KOPT-K1 (cell line): Measurements from ENCODE around the gene SLC6A9.

Experiments
- H3K27ac ChIP-seq: fragments of 200-600 bp; sonication (generic); 2 replicates; pipeline ENCODE4 v1.5.1; 2016; ENCODE audit warnings: antibody characterized with exemption, mild to moderate bottlenecking, low read depth, low read length; ENCODE audit not compliant: poor library complexity, severe bottlenecking
- H3K36me3 ChIP-seq: fragments of 200-600 bp; sonication (generic); 2 replicates; pipeline ENCODE4 v1.5.1; 2017; ENCODE audit warnings: antibody characterized with exemption, mild to moderate bottlenecking, low read length, moderate library complexity; ENCODE audit not compliant: insufficient read depth
- H3K9me3 ChIP-seq: fragments of 200-600 bp; sonication (generic); 2 replicates; pipeline ENCODE4 v1.5.1; 2017; ENCODE audit warnings: antibody characterized with exemption, low read length, mild to moderate bottlenecking; ENCODE audit not compliant: insufficient read depth, poor library complexity, severe bottlenecking

The SLC6A9 gene

DNA sequence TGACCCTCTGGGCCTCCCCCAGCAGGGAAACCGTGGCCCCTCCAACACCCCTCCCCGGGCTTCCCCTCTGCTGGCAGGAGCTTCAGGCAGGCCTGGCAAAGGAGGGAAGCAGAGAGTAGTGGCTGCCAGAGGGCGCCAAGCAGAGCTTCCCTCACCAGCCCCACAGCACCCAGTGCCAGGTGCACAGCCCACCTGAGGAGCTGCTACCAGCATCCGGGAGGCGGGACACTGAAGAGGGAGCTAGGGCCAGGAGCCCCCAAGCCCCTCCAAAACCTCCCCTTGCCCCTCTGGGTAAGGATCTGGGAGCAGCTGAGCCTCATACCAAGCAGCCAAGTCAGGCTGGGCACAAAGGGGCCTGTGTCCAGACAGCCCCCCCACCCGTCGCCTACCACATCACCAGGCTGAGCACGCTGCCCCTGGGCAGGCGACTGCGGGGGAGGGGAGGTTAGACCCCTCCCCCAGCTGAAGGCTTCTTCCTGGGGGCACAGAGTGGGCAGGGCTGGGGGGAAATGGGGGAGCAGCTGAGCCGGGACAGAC, 20.3 kb downstream of the SLC6A9 start:
- Histone ChIP-seq H3K9me3 (no peaks in the 10 kb centered on the region), H3K36me3 (no peaks in the 10 kb centered on the region), H3K27ac (no peak overlapping the region)

DNA sequence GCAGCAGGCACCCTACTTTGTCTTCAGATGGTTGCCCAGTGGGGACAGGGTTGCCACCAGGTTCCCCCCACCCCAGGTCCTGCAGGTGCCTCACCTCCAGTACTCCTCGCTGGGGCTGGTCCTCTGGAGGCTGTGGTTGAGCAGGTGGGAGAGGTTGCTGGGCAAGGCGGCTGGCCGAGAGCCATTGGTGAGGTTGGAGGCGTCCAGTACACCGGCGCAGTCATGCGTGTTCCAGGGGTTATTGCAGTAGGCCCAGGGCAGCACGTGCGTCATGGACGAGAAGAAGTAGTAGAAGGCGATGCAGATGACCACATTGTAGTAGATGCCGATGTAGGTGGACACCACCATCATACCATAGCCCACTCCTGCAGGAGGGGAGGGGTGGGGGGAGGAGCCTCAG, 23.0 kb downstream of the SLC6A9 start:
- no peaks in the 10 kb centered on the region for H3K36me3 ChIP-seq
- H3K9me3 ChIP-seq = no peaks in the 10 kb centered on the region
- H3K27ac ChIP-seq = no peak overlapping the region

DNA sequence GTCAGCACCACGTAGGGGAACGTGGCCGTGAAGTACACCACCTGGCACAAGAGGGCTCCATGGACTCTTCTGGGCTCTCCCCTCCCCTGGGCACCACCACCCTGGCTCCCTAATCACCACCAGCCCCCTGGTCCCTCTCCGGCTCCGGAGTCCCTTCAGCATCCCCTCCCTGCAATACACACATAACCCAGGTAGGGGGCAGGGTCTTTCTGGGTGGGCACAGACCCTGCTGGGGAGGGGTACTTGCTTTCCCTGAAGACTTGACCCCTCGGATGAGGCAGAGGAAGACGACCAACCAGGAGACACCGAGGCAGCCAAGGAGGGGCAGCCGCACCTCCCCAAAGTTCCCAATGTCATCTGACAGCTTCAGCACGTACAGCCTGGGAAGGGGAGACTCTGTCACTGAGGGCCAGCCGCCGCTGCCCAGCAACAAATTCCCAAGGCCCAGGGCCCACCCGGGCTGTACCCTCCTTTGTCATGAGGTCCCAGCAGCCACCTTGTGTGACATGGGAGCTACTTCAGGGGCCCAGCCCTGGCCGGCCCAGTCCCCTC, 28.6 kb downstream of the SLC6A9 start:
- H3K9me3 ChIP-seq = no peaks in the 10 kb centered on the region
- H3K27ac ChIP-seq = no peak overlapping the region
- H3K36me3 ChIP-seq = no peaks in the 10 kb centered on the region

DNA sequence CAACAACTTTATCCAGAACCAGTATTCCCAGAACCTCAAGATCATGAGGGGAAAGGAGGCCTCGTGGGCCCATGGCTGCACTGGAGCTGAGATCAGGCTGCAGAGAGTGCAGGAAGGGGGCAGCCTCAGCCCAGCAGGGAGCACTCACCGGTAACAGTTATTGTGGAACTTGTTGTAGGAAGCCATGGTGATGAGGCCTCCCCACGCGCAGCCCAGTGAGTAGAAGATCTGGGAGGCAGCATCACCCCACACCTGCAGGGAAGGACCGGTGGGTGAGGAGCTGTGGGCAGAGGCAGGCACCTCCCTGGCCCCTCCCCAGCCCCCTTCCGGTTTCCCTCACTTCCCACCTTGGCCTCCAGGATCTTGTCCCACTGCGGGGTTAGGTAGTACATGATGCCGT, 29.1 kb downstream of the SLC6A9 start:
- Histone ChIP-seq H3K27ac (no peak overlapping the region), H3K36me3 (no peaks in the 10 kb centered on the region), H3K9me3 (no peaks in the 10 kb centered on the region)

DNA sequence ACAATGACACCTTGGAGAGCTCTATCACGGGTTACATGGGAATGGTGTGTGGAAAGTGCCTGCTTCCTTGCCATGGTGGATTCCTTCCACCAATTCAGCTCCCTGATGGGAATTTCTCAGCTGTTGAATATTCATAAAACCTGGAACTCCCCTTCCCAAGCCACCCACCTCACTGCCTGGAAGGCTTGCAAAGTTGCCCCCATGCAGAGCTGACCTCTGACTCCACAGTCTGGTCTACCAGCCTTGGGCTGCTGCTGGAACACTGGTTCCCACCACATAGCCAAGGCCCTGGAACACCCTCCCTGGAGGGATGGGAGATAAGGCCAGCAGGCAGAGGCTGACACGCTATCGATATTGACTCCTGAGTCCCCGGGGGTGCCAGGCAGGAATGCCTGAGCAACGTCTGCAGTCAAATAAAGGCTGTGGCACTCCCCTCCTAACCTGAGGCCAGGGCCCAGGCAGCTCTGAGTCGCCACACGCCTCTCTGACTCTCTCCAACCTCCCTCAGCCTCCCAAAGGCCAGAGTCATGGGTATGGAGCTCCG, 31.1 kb downstream of the SLC6A9 start:
- H3K27ac ChIP-seq = no peak overlapping the region
- H3K9me3 ChIP-seq = no peaks in the 10 kb centered on the region
- no peaks in the 10 kb centered on the region for H3K36me3 ChIP-seq

DNA sequence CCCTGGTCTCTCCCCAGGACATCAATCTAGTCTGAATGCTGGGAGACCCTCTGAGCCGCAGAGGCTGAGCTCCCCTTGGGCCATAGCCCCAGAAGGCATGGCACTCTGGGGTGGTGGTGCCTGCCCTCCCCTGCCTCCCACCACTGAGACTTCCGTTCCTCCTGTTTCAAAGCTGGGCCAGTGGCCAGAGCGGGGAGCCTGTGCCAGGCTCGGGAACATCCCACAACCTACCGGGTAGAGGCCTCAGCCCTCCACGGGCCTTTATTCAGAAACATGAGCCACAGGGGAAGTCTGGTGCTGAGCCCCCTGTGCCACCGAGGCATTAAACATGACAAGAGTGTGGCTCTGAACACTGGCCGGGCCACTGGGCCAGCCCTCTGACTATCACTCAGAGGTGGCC, 31.8 kb downstream of the SLC6A9 start:
- Histone ChIP-seq H3K36me3 (no peaks in the 10 kb centered on the region), H3K9me3 (no peaks in the 10 kb centered on the region), H3K27ac (no peak overlapping the region)

DNA sequence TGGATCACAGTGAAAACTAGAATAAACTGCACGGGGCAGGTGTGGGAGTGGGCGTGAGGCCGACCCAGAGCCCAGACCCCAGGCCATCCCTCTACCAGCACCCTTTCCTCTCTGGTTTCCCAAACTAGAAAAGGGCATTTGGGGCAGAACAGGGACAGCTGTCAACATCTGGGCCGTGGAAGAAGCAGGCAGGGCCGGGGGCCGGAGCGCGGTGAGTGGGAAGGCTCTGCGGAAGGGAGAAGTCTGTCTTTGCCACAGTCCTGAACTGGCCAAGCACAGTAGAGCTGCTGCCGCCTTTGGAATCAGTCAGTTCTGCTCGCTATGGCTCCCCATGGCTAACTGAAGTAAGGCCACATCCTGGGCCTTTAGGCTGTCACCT, 33.3 kb downstream of the SLC6A9 start:
- Histone ChIP-seq H3K9me3 (no peaks in the 10 kb centered on the region), H3K36me3 (no peaks in the 10 kb centered on the region), H3K27ac (no peak overlapping the region)

DNA sequence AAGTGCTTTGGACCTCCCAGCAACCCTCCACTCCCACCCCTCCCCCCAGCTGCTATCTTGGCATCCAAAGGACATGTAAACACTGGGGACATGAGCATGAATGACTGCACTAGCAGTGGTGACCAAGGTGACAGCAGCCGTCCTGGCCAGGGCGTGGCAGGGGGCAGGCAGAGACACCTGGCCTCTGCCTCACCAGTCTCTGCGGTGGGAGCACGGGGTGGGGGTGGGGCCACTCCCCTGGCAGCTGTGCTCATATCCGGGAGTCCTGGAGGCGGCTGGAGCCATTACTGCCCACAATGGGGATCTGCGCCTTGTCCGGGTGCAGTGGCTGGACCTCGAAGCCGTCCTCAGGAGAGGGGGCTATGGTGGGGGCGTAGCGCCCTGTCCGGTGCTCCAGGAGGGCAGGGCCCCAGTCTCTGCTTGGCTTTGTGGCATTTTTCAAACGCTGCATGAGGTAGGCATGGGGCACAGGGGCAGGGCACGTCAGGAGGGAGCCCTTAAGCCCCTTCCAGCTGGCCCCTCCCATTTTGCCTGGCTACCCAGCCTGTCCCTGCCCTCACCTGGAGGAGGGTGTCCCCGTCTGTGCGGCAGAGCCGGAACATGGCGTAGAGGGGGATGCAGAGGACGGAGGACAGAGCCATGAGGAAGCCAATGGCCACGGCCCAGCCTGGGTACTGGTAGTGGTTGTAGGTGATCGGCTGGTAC, 33.8 kb downstream of the SLC6A9 start:
- H3K36me3 ChIP-seq = no peaks in the 10 kb centered on the region
- H3K27ac ChIP-seq = no peak overlapping the region
- H3K9me3 ChIP-seq = no peaks in the 10 kb centered on the region

DNA sequence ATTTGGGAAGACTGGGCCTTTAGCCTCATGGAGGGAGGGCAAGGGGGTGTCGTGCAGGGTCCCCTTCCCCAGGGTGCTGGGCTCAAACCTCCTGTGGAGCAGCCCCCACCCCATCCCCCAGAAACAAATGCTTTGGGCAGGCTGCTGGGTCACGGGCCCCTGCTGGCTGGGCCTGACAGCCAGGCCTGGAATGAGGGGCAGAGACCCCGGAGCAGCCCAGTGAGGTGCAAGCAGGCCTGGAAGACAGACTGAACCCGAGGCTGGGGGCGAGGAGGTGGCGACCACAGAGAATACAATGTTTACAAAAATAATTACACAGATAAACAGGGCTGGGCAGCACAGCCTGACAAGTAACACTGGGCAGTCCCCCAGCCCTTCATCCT, 34.5 kb downstream of the SLC6A9 start:
- Histone ChIP-seq H3K9me3 (no peaks in the 10 kb centered on the region), H3K27ac (no peak overlapping the region), H3K36me3 (no peaks in the 10 kb centered on the region)

DNA sequence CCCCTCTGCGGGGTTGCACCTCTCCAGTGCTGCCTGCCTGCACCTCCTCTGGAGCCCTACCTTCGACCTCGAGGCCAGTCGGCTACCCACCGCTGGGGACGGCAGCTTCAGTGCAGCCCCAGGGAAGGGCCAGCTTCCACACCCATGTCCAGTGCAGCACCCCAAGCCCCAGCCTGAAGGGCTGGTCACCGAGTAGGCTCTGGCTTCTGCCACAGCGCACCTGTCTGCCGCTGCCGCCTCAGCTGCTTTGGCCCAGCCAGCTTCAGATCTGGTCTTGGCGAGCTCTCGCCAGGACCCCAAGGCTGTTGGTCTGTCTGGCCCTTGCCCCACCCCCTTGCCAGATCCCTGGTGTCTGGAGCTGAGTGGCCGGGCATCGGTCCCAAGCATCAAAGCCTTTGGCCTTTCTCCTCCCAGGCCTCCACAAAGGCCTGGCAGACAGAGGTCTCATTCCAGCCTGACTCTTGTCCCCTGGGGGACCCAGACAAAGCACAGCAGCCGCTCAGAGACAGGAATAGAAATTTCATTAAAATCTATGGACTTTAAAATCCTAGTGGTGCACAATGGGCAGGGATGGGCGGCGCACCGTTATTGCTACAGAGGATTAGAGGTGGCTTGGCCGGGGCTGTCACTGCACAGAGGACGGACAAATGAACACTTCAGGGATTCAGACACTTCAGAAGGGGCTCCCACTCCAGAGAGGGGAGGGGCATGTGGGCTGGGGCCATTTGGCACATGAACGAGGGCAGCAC, 35.1 kb downstream of the SLC6A9 start:
- H3K36me3 ChIP-seq = no peaks in the 10 kb centered on the region
- H3K27ac ChIP-seq = no peak overlapping the region
- no peaks in the 10 kb centered on the region for H3K9me3 ChIP-seq

DNA sequence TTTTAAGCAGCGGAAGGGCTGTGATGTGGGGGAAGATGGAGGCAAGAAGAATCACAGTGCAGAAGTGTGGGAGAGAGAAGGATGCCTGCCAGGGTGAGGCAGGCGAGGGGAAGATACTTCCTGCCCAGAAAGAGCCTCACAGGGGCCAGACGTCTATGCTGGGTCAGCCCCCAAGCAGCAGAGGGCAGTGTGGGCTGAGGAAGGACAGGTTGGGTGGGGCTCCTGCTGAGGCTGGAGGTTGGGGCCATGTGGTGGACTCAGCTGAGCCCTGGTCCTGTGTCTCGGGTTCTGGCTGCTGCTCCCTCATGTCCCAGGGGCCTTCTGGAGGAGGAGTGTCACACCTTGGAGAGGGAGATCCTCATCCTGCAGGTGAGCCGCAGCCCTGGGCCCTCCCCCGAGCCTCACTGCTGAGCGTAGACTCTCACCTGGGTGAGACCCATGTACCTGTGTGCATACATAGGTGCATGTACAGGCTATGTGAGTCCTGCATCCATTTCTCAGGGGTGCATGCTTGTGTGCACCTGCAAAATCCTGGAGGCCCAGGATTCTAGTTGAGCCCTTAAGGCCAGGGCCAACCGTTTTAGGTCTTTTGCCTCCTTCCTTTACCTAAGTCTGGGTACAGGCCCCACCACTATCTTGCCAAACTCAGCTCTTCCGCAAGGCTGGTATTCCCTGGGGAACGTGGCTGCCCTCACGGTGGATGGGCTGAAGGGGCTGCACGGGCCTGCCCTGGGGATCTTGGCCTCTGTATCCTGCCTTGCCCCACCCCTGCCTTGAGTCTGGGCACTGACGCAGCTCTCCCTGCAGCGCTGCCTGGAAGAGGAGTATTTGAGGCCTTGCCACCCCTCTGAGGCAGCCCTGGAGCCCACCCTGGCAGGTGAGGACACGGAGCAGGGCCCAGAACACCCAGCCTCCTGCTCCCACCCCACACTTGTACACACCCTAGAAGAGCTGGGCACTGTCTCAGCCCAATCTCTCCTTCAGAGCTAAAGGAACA, 36.2 kb downstream of the SLC6A9 start:
- Histone ChIP-seq H3K36me3 (no peaks in the 10 kb centered on the region), H3K27ac (no peak overlapping the region), H3K9me3 (no peaks in the 10 kb centered on the region)

DNA sequence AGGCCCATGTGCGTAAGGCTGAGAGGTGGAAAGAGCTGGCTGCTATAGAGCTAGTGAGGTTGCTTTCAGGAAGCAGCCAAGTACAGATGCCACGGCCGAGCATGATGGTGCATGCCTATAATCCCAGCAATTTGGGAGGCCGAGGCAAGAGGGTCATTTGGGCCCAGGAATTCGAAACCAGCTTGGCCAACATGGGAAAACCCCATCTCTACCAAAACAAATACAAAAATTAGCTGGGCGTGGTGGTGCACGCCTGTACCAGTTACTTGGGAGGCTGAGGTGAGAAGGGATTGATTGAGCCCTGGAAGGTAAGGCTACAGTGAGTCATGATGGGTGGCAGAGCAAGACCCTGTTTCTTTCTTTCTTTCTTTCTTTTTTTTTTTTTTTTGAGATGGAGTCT, 37.2 kb downstream of the SLC6A9 start:
- Histone ChIP-seq H3K27ac (no peak overlapping the region), H3K9me3 (no peaks in the 10 kb centered on the region), H3K36me3 (no peaks in the 10 kb centered on the region)

DNA sequence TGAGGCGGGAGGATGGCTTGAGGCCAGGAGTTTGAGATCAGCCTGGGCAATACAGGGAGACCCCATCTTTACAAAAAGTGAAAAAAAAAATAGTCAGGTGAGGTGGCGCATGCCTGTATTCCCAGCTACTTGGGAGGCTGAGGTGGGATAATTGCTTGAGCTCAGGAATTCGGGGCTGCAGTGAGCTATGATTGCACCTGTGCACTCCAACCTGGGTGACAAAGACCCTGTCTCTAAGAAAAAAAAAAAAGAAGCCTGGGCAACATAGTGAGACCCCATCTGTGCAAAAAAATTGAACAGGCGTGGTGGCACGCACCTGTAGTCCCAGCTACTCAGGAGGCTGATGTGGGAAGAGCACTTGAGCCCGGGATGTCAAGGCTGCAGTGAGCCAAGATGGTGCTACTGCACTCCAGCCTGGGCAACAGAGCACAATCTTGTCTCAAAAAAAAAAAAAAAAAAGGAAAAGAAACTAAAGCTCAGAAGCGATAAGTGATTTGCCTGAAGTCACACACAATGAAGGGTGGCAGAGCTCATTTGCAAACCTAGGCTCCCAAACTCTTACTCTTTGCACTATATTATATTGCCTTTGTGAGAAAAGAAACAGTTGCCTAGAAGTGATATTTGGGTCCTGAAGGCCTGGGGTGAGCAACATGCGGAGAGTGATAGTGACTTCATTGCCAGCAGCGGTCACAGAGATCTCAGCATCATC, 37.9 kb downstream of the SLC6A9 start:
- Histone ChIP-seq H3K36me3 (no peaks in the 10 kb centered on the region), H3K9me3 (no peaks in the 10 kb centered on the region), H3K27ac (no peak overlapping the region)
